ENCODE data around the gene SHC2. TPM values are rescaled to one million over a fixed set of nuclear protein-coding genes. Genes with fewer than 3 reads are reported as not detected.

The SHC2 gene
- total and polyA plus RNA-seq, 2 experiments from 2014 or later = 2.2 to 4.6 TPM

DNA sequence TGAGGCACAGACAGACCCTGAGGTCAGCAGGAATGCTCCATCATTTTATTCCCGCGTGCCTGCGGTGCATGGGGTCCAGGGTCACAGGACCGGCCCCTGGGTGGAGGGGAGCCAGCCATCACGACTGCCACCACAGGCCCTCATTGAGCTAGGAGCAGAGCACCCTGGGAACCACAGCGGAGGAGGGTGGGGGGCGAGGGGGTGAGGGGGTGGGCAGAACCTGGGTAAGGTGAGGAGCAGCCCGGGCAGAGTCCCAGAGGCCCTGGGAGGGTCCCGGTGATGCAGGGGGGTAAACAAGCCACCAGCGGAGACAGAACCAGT, 34.2 kb upstream of the SHC2 start:
- no peaks in the 10 kb centered on the region for H3K9me2 ChIP-seq (ENCODE audit: insufficient read depth)
- DNase-seq (ENCODE audit: low spot score) = no peak
- no peaks in the 10 kb centered on the region for H3K79me2 ChIP-seq (replicated peaks; ENCODE audit: insufficient read depth)
- peaks cover 9% of the 10 kb centered on the region for H3K4me1 Mint-ChIP-seq
- H3K27ac Mint-ChIP-seq = no peak overlapping the region
- H3K27ac ChIP-seq (ENCODE audit: low read depth) = no peak overlapping the region
- peaks cover 39% of the 10 kb centered on the region for H3K27me3 ChIP-seq (ENCODE audit: insufficient read depth)
- H3K4me3 ChIP-seq = no peak overlapping the region
- H3K4me3 Mint-ChIP-seq = peak overlapping the region; percentile 34; the same call in 1 of the 3 replicates
- H3K36me3 Mint-ChIP-seq (ENCODE audit: low read depth) = peaks cover 2% of the 10 kb centered on the region; the same call in 1 of the 3 replicates
- TF ChIP-seq NANOG (IDR thresholded peaks at IDR 0.05; ENCODE audit: borderline replicate concordance) (no peak), EZH2 (IDR thresholded peaks at IDR 0.05; ENCODE audit: low read depth, unreplicated experiment) (no peak), CTCF (conservative IDR thresholded peaks at IDR 0.05; ENCODE audit: low read depth in 2 of 2) (no peak), JUNB (IDR thresholded peaks at IDR 0.05; ENCODE audit: unreplicated experiment) (no peak), EZH2phosphoT487 (IDR thresholded peaks at IDR 0.05; ENCODE audit: unreplicated experiment) (no peak), REST (IDR thresholded peaks at IDR 0.05; ENCODE audit: unreplicated experiment) (no peak), ZNF462 (CRISPR knock-in tag; IDR thresholded peaks at IDR 0.05) (no peak), ZNF331 (CRISPR knock-in tag; IDR thresholded peaks at IDR 0.05; ENCODE audit: low read depth) (no peak), STAT1 (IDR thresholded peaks at IDR 0.05; ENCODE audit: unreplicated experiment) (no peak), ZNF114 (CRISPR knock-in tag; IDR thresholded peaks at IDR 0.05) (no peak), POLR2AphosphoS5 (IDR thresholded peaks at IDR 0.05; ENCODE audit: low read depth) (no peak), CREB1 (CRISPR knock-in tag; IDR thresholded peaks at IDR 0.05; ENCODE audit: low read depth) (no peak)
- TF ChIP-seq, protein P1, sequence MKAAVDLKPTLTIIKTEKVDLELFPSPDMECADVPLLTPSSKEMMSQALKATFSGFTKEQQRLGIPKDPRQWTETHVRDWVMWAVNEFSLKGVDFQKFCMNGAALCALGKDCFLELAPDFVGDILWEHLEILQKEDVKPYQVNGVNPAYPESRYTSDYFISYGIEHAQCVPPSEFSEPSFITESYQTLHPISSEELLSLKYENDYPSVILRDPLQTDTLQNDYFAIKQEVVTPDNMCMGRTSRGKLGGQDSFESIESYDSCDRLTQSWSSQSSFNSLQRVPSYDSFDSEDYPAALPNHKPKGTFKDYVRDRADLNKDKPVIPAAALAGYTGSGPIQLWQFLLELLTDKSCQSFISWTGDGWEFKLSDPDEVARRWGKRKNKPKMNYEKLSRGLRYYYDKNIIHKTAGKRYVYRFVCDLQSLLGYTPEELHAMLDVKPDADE (IDR thresholded peaks at IDR 0.05) = no peak
- no peaks in the 10 kb centered on the region for H3K36me3 ChIP-seq (ENCODE audit: insufficient read depth)
- no peak overlapping the region for H2AFZ ChIP-seq
- H3K9me3 Mint-ChIP-seq = peaks cover 12% of the 10 kb centered on the region
- H3K27me3 Mint-ChIP-seq (ENCODE audit: insufficient read depth, low read depth, poor library complexity) = peaks cover 41% of the 10 kb centered on the region
- no peak overlapping the region for H3K4me2 ChIP-seq
- H3F3A ChIP-seq (replicated peaks; ENCODE audit: low read depth) = peaks cover 10% of the 10 kb centered on the region
- ATAC-seq = no peak
- no peaks in the 10 kb centered on the region for H4K20me1 ChIP-seq (replicated peaks; ENCODE audit: insufficient read depth)
- H3K4me1 ChIP-seq (ENCODE audit: insufficient read depth) = 0 out of 2 replicates have a peak, but pooled peaks cover 2% of the 10 kb centered on the region

Data from GM23338 (cell line).